HCT116 (cell line): Measurements from ENCODE around the gene ATXN1. TPM values are rescaled to one million over a fixed set of nuclear protein-coding genes. Genes with fewer than 3 reads are reported as not detected.

Experiments used
- ATAC-seq: fragments of 200-7000 bp; cut with Tn5 transposase; 2 replicates; pipeline ENCODE4 v1.9.1; 2020; ENCODE audit warnings: mild to moderate bottlenecking, moderate library complexity
- BruUV-seq: library from RNA; stranded (reverse); fragments of 400-500 nt; replicated peaks from 2 replicates; lab custom pipeline; 2021; lab: Mats Ljungman, UMichigan
- CTCF ChIA-PET: fragments of 300-600 bp; sonication (Branson Sonifier 250); formaldehyde crosslinking; loops from one replicate; lab custom pipeline; 2021; ENCODE audit warnings: antibody characterized with exemption; lab: Charles Lee
- POLR2A ChIA-PET: fragments of 300-600, 350-600 bp; sonication (Branson Sonifier 250); formaldehyde crosslinking; loops from one replicate; lab custom pipeline; 2021; ENCODE audit warnings: antibody characterized with exemption; lab: Charles Lee
- RAD21 ChIA-PET, 2 experiments: fragments of 300-600 bp; sonication (Branson Sonifier 250); formaldehyde crosslinking; loops; one replicate each; lab custom pipeline; 2023; ENCODE audit warnings: low total read pairs in 2 of 2; ENCODE audit not compliant: uncharacterized antibody in 2 of 2, unreplicated experiment in 2 of 2, low non-redundant PET in 1 of 2; lab: Charles Lee
- DNase-seq: peaks from one replicate; pipeline ENCODE4 v3.0.0-alpha.2; 2010; ENCODE audit warnings: low read depth, low spot score
- H2AFZ ChIP-seq: fragments of 200-600 bp; shearing (Covaris generic), sonication (generic); 2 replicates; pipeline ENCODE4 v1.6.1; 2017; ENCODE audit warnings: low read depth, mixed run types, mixed read lengths, antibody characterized with exemption, low read length; ENCODE audit not compliant: poor library complexity, severe bottlenecking
- H3K27ac ChIP-seq: 2 replicates; pipeline ENCODE4 v1.5.1; 2012; ENCODE audit warnings: low read depth, low read length
- H3K27me3 ChIP-seq: fragments of 200-600 bp; sonication (generic); 2 replicates; pipeline ENCODE4 v1.6.1; 2016; ENCODE audit warnings: mixed run types, low read length, mixed read lengths; ENCODE audit not compliant: insufficient read depth
- H3K36me3 ChIP-seq, 2 experiments: fragments of 200-500 bp in 1 of 2; fragments of 200-600 bp in 1 of 2; sonication (Bioruptor generic) in 1 of 2; sonication (generic) in 1 of 2; 2 replicates each; pipeline versions ENCODE4 v1.5.1 to v1.6.1; 2014 to 2016; ENCODE audit warnings: low read length in 2 of 2, inconsistent platforms in 1 of 2, mixed read lengths in 1 of 2, mixed run types in 1 of 2; ENCODE audit not compliant: insufficient read depth in 2 of 2, control insufficient read depth in 1 of 2
- H3K4me1 ChIP-seq, 2 experiments: fragments of 200-600 bp in 1 of 2; sonication (generic) in 1 of 2; 2 replicates each; pipeline versions ENCODE4 v1.5.1 to v1.6.1; 2012 to 2017; ENCODE audit warnings: low read length in 2 of 2, inconsistent platforms in 1 of 2, mild to moderate bottlenecking in 1 of 2, mixed read lengths in 1 of 2, mixed run types in 1 of 2, moderate library complexity in 1 of 2; ENCODE audit not compliant: insufficient read depth in 2 of 2, control insufficient read depth in 1 of 2
- H3K4me2 ChIP-seq: fragments of 200-600 bp; sonication (generic); 2 replicates; pipeline ENCODE4 v1.6.1; 2017; ENCODE audit warnings: mixed run types, low read length, mixed read lengths
- H3K4me3 ChIP-seq, 2 experiments: fragments of 200-600 bp in 1 of 2; sonication (generic) in 1 of 2; replicated peaks in 1 of 2; 2 replicates each; pipeline ENCODE4 v1.5.1; 2011 to 2016; ENCODE audit warnings: low read length in 2 of 2, control low read depth in 1 of 2, low read depth in 1 of 2, mild to moderate bottlenecking in 1 of 2, mixed read lengths in 1 of 2, mixed run types in 1 of 2
- H3K79me2 ChIP-seq: fragments of 200-600 bp; sonication (generic); 2 replicates; pipeline ENCODE4 v1.6.1; 2017; ENCODE audit warnings: mild to moderate bottlenecking, mixed run types, low read length, moderate library complexity, mixed read lengths; ENCODE audit not compliant: insufficient read depth
- H3K9ac ChIP-seq: fragments of 200-600 bp; sonication (generic); 2 replicates; pipeline ENCODE4 v1.6.1; 2016; ENCODE audit warnings: low read length, mixed read lengths
- H3K9me2 ChIP-seq: fragments of 200-600 bp; sonication (generic), shearing (Covaris generic); 2 replicates; pipeline ENCODE4 v1.6.1; 2017; ENCODE audit warnings: mixed run types, mild to moderate bottlenecking, moderate library complexity; ENCODE audit not compliant: insufficient read depth
- H3K9me3 ChIP-seq, 2 experiments: fragments of 200-500 bp in 1 of 2; fragments of 200-600 bp in 1 of 2; sonication (Bioruptor generic) in 1 of 2; sonication (generic) in 1 of 2; 2 replicates each; pipeline ENCODE4 v1.6.1; 2014 to 2017; ENCODE audit warnings: low read length in 2 of 2, mixed read lengths in 2 of 2, inconsistent platforms in 1 of 2, low read depth in 1 of 2, mild to moderate bottlenecking in 1 of 2, mixed run types in 1 of 2, moderate library complexity in 1 of 2; ENCODE audit not compliant: control insufficient read depth in 1 of 2, insufficient read depth in 1 of 2
- H4K20me1 ChIP-seq: fragments of 200-600 bp; sonication (generic), shearing (Covaris generic); 2 replicates; pipeline ENCODE4 v1.6.1; 2017; ENCODE audit warnings: mixed run types, mild to moderate bottlenecking, moderate library complexity; ENCODE audit not compliant: insufficient read depth
- CBX3 ChIP-seq: IDR thresholded peaks from 2 replicates; pipeline ENCODE4 v1.6.1; 2012; ENCODE audit warnings: low read depth
- ELF1 ChIP-seq: IDR thresholded peaks from 2 replicates; pipeline ENCODE4 v1.6.1; 2012; ENCODE audit warnings: low read depth, borderline replicate concordance
- RAD21 ChIP-seq: IDR thresholded peaks from 2 replicates; pipeline ENCODE4 v1.6.1; 2012; ENCODE audit warnings: low read depth, mild to moderate bottlenecking
- intact Hi-C: fragments of 100-400 bp; cut with micrococcal nuclease; formaldehyde crosslinking; loops from 2 replicates; pipeline ENCODE4 v1.10.0; 2022
- total RNA-seq: library from RNA; stranded (reverse); gene quantifications from one replicate; pipeline ENCODE4 v1.2.1, GENCODE V29; 2021; ENCODE audit not compliant: unreplicated experiment
- TF ChIP-seq, protein P1 (sequence below): IDR thresholded peaks from 2 replicates; pipeline ENCODE4 v1.6.1; 2012
- TF ChIP-seq, protein P2 (sequence below), 3 experiments: fragments of 200-600 bp in 1 of 3; sonication (generic) in 1 of 3; IDR thresholded peaks in 2 of 3; conservative IDR thresholded peaks in 1 of 3; 2 replicates each; pipeline ENCODE4 v1.5.1; 2012 to 2017; ENCODE audit warnings: low read depth in 2 of 3, low read length in 2 of 3, antibody characterized with exemption in 1 of 3, borderline replicate concordance in 1 of 3, control low read depth in 1 of 3, mild to moderate bottlenecking in 1 of 3, mixed read lengths in 1 of 3, mixed run types in 1 of 3, moderate library complexity in 1 of 3; ENCODE audit not compliant: insufficient read depth in 1 of 3

The ATXN1 gene
- total RNA-seq, 1 experiment from 2014 or later = 21.0 TPM

- TF ChIP-seq, protein P1, sequence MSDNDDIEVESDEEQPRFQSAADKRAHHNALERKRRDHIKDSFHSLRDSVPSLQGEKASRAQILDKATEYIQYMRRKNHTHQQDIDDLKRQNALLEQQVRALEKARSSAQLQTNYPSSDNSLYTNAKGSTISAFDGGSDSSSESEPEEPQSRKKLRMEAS = no peak
These were observed 349.1 kb downstream of the ATXN1 start (continued) for GRCh38 chr6:16412171-16412570.

GRCh38 chr6:16409531-16410441 is 351.5 kb downstream of the ATXN1 start:
- Histone ChIP-seq H3K27me3 (no peaks in the 10 kb centered on the region), H2AFZ (no peak overlapping the region), H3K9ac (no peak overlapping the region), H3K9me3 (no peaks in the 10 kb centered on the region), H3K4me2 (peak overlapping the region; percentile 66), H3K4me3 (peak overlapping the region; percentile 7 to 8; a peak in 3 of 4 replicates), H3K4me1 (peaks cover 0 to 12% of the 10 kb centered on the region in 2 experiments; a peak in 1 of 4 replicates), H3K79me2 (no peaks in the 10 kb centered on the region), H3K27ac (no peak overlapping the region), H3K36me3 (no peaks in the 10 kb centered on the region), H4K20me1 (no peaks in the 10 kb centered on the region), H3K9me2 (no peaks in the 10 kb centered on the region)
- ATAC-seq (peak; percentile 95), DNase-seq (peak; percentile 40)
- intact Hi-C loops = loop anchor here (1.0 kb wide), 1 partner anchor 77 kb away; no protein-coding TSS in a partner anchor
- RAD21 ChIA-PET = interaction anchor here (0.7 kb wide), 2 partner anchors 92 to 359 kb away, joined by 3 to 4 read pairs; no protein-coding TSS in a partner anchor
- POLR2A ChIA-PET = no interaction called here
- BruUV-seq = no TSS peak
- CTCF ChIA-PET = interaction anchor here (0.6 to 1.5 kb wide), 6 partner anchors 74 to 687 kb away, joined by 3 to 8 read pairs (median 3); no protein-coding TSS in a partner anchor
- TF ChIP-seq ELF1 (no peak), CBX3 (no peak), RAD21 (peak; percentile 66)
- TF ChIP-seq, protein P2, sequence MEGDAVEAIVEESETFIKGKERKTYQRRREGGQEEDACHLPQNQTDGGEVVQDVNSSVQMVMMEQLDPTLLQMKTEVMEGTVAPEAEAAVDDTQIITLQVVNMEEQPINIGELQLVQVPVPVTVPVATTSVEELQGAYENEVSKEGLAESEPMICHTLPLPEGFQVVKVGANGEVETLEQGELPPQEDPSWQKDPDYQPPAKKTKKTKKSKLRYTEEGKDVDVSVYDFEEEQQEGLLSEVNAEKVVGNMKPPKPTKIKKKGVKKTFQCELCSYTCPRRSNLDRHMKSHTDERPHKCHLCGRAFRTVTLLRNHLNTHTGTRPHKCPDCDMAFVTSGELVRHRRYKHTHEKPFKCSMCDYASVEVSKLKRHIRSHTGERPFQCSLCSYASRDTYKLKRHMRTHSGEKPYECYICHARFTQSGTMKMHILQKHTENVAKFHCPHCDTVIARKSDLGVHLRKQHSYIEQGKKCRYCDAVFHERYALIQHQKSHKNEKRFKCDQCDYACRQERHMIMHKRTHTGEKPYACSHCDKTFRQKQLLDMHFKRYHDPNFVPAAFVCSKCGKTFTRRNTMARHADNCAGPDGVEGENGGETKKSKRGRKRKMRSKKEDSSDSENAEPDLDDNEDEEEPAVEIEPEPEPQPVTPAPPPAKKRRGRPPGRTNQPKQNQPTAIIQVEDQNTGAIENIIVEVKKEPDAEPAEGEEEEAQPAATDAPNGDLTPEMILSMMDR (IDR thresholded peaks at IDR 0.05 in 2 of 3, conservative IDR thresholded peaks at IDR 0.05 in 1 of 3; ENCODE audit: borderline replicate concordance in 1 of 3, insufficient read depth in 1 of 3, low read depth in 2 of 3, low read length in 2 of 3) = peak; percentile 70 to 94 (median 90)
